GM10266 (cell line): ENCODE measurements around the gene PTTG1IP.

Source experiments
- DNase-seq: peaks from one replicate; pipeline ENCODE4 v3.0.0; 2012; ENCODE audit errors: extremely low spot score
- CTCF ChIP-seq: IDR thresholded peaks from 2 replicates; pipeline ENCODE4 v1.5.1; 2012; ENCODE audit warnings: mild to moderate bottlenecking, low read depth; ENCODE audit not compliant: control insufficient read depth, insufficient read depth; ENCODE audit errors: missing control alignments

PTTG1IP gene

GRCh38 chr21:44873356-44874239, at the start of gene PTTG1IP:
TSS of gene PTTG1IP (minus strand) at chr21:44873690. CDS start at chr21:44873616, 74 bp downstream.
- TF ChIP-seq CTCF = no peak
- DNase-seq = peak; percentile 100

- no peak for DNase-seq
- no peak for TF ChIP-seq CTCF
Measured at GRCh38 chr21:44921928-44922327, 48.4 kb upstream of the PTTG1IP start.

- DNase-seq = peak; percentile 74
- peak; percentile 1 for TF ChIP-seq CTCF
Measured at GRCh38 chr21:44920694-44921604, 47.5 kb upstream of the PTTG1IP start, which contains the start of gene ITGB2. TSS of gene ITGB2 (minus strand) at chr21:44920899. CDS start at chr21:44910782, 10,117 bp downstream.

- no peak for DNase-seq
- no peak for TF ChIP-seq CTCF
Measured at GRCh38 chr21:44919913-44920693, 46.6 kb upstream of the PTTG1IP start.

GRCh38 chr21:44919111-44919912, 45.8 kb upstream of the PTTG1IP start:
- DNase-seq = no peak
- no peak for TF ChIP-seq CTCF

GRCh38 chr21:44918581-44919033, 45.1 kb upstream of the PTTG1IP start:
- no peak for TF ChIP-seq CTCF
- DNase-seq = no peak
